ENCODE data around the gene CFAP299.

CFAP299 gene

DNA sequence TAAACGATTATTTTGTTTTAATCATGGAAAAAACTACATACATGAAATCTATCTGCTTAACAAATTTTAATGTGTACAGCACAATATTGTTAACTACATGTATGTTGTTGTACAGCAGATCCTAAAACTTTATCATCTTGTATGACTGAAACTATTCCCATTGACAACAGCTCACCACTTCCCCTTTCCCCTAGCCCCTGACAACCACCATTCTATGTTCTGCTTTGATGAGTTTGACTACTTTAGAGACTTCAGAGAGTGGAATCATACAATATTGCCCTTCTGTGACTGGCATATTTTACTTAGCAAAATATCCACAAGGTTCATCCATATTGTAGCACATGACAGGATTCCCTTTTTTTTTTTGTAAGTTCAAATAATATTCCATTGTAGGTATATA, 185.9 kb downstream of the CFAP299 start:
- DNase-seq (ENCODE audit: low spot score), result no peak

DNA sequence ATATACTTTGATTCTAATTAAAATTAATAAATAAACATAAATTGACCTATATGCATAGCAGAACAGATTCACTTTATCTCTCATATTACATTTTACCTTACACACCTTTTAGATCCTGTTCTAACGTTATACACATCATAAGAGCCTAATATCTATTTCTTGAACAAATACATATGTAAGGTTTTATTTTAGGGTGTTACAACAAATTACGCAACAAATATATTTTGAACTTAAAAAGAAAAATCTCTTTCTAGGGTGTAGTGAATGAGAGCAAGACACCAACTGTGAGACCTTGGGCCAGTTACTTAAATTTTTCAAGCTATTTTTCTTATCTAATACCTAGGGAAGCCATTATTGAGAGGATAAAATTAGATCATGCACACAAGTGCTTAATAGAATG, 191.2 kb downstream of the CFAP299 start:
- no peak for DNase-seq (ENCODE audit: low spot score)

DNA sequence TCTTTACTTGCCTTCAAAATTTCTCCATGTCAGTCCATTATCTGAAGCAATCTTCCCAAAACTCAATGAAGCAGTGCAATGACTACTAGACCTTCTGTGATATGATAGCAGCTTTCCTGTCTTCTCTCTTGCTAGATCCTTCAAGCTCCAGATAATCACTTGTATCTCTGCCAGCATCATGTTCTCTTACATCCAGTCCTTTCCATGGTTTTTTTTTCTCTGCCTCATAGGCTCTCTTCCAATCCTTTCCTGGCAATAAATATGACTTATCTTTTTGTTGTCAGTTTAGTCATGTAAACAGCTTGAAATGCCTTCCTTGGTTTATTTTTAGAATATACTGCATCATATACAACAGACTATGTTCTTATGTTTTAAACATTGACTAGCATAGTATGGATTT, 193.5 kb downstream of the CFAP299 start:
- no peak for DNase-seq (ENCODE audit: low spot score)

DNA sequence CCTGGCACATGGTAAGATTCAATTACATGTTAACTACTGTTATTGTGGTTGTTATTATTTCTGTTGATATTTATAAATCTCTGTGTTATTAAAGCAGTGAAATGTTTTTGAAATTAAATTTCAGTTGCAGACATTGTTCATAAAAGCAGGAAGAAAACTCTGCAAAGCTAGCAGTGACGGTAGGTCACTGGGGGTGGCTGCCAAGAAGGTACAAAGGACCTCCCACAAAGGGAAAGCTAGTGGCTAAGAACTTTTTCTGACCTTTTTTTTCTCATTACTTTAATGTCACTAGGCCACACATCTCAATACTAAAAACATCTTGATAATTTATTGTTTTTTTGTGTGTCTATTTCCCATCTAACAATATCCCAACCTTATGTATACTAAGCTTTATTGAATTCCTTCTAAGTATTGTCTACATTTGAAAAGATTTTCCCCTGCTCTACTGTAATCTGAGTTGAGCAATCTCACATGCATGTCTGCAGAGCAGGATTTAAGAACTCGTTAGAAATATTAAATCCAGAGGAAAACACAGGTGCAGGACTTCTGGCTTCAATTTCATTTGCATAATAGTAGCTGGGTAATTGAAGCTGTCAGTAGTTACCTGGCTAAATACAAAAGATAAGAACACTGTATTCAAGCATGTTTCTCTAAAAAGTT, 197.3 kb downstream of the CFAP299 start:
- DNase-seq (ENCODE audit: low spot score), result no peak

DNA sequence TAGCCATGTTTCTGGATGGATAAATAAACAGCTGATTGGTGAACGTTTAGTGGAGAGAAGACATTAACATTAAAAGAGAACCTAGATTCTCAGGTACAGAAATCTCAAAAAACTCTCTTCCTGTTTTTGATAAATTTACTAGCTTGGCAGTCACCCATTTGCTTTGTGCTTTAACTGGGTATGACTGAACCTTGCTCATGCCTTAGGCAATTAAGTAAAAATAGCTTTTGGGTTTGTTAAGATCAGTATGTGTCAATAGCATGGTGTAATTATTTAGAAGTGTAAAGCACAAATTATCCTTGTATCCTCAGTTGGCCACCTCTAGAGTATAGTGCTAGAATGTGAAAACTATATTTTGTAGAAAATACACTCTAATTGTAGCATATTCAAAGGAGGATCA, 200.0 kb downstream of the CFAP299 start:
- no peak for DNase-seq (ENCODE audit: low spot score)

DNA sequence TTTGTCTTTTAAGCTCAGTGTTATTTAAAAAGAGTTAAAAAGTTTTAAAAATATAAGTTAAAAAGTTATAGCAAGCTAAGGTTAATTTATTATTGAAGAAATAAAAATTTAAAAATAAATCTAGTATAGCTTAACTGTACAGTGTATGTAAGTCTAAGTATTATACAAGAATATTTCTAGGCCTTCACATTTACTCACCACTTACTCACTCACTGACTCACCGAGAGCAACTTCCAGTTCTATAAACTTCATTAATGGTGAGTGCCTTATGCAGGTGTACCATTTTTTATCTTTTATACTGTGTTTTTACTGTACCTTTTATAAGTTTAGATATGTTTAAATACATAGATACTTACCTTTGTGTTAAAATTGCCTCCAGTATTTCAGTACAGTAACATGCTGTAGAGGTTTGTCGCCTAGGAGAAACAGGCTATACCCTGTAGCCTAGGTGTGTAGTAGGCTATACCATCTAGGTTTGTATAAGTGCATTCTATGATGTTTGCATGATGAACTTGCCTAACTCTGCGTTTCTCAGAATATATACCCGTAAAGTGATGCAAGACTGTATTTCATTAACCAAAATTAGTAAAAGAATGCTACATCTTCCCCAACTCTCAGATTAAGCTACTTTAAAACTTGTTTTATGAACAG, 202.9 kb downstream of the CFAP299 start:
- DNase-seq (ENCODE audit: low spot score), result no peak

DNA sequence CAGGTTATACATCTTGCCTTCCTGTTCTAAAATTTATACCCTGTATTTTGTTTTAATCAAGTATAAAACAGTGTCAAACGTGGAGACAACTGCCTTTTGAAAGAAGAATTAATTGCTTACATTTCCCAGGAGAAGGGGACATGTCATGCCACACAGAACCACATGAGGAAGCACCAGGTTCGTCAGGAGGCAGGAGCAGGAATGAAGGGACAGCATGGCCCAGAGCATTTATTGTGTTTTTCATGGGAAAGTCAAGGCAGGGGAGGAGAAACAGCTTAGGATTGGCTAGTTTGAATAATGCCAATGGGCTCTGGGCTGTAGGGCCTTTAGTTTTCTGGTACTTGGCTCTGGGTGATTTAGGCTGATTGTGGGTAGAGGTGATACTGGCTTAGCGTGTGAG, 203.7 kb downstream of the CFAP299 start:
- DNase-seq (ENCODE audit: low spot score), result no peak

DNA sequence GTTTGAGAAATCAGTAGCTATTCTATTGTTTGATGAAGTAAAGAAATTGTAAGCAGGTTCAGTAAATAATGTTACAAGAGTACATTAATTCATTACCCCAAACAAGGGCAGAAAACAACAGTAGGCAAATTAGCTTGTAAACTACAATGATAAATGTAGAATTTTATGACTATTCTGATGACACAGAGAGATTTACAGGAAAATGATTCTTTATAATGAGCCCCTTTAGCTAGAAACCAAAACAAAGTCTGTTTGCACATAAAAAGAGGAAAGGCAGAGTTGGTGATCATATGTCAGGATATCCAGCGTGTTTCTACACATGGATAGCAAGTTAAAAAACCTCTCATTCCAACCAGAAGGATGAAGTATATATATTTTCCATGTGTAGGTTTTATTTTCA, 204.8 kb downstream of the CFAP299 start:
- no peak for DNase-seq (ENCODE audit: low spot score)

DNA sequence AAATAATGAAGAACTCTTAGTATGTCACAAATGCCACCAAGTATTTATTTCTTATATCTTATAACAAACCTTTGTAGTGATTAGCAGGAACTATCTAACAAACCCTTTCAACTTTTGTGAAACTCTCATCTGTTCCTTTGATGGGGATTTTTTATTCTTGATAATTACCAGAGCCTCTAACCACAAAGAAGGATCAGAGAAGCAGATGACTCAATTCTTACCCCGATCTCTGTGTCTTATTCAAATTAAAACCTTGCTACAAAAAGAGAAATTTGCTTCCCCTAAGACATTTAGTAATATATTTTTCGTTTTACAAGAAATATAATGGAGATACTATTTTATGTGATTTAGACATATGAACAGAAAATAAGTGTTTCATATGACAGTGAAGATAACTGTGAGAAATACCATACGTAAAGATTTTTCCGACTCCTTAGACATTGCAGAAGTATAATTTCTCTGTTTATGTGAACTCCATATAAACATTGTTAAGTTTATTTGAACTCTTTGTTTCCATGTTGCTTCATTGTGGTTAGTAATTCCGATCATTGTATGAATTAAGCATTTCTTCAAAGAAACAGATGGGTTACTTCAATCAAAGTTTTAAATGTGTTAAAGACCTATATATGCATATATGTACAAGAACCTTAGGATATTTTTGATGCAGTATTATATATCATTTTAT, 205.4 kb downstream of the CFAP299 start:
- no peak for DNase-seq (ENCODE audit: low spot score)

DNA sequence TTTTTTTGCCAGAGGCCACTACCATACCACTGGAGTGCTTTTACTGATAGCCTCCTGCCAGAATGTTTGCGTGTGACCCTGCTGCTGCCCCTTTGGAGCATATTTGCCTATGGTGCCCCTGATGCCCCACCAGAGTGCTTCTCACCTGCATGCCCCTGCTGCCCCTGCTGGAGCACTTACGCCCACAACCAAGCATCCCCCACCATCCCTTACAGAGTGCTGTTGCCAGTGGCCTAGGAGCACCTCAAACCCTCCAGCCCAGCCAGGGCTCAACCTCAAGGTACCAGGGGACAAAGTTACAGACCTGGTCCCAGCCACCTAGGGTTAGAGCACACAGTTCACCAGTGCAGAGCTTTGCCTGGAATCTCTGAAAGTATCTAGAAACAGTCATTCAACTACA, 207.2 kb downstream of the CFAP299 start:
- no peak for DNase-seq (ENCODE audit: low spot score)

DNA sequence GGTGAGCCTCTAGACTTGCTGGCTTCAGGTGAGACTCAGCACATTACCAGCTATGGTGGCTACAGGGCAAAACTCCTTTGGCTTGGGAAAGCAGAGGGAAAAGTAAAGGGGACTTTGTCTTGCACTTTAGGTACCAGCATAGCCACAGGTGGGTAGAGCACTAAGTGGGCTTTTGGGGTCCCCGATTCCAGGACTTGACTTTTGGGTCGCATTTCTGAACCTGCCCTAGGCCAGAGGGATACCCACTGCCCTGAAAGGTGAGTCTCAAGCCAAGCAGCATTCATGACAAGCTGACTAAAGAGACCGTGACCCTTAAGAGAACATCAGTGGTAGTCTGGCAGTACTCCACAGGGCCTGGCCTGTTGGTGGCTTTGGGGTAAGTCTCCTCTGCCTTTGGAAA, 224.8 kb downstream of the CFAP299 start:
- DNase-seq (ENCODE audit: low spot score), result no peak

DNA sequence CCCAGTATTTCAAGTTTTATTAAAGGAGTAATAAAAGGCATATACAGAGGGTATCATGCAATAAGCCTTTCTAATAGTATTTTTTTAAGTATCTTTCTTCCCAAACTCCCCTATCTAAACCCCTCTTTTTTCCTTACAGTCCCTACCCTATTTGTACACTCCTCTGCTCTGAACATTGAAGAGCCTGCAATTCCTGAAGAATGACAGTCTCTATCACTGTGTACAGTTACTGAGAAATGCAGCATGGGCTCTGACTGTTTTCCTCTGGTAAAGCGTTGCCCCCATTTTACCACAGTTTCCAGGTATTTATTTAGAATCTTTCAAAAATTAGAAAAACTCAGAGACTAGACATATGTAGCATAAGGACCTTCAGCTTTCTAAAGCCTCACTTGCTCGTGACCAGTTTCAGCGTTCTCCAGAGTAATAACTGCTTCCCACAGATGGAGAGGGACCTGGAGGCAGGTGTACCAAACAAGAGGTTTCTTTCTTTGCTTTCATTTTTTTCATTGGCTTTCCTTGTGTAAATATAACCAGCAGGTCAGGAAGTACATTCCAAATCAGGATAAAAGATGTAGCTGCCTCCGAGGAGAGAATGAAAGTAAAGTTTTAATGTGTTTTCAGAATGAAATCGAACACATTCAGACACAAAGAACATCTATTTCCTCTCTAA, 230.8 kb downstream of the CFAP299 start:
- no peak for DNase-seq (ENCODE audit: low spot score)

DNA sequence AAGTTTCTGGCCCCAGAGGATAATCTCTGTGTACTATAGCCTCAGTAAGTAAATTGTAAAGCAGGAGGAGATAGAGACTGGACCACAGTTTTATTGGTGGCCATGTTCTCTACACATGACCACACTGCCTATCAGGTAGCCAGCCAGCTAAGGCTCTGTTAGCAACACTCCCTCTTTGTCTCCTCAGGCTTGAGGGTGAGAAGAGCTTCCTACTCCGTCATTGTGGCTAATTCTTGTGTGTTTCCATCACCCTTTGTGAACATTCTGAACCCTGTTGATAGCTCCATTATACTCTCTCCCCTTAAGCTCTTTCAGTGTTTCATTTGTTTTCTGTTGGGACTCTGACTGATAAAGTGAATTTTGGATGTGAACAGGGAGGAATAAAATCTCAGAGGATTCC, 233.4 kb downstream of the CFAP299 start:
- no peak for DNase-seq (ENCODE audit: low spot score)

DNA sequence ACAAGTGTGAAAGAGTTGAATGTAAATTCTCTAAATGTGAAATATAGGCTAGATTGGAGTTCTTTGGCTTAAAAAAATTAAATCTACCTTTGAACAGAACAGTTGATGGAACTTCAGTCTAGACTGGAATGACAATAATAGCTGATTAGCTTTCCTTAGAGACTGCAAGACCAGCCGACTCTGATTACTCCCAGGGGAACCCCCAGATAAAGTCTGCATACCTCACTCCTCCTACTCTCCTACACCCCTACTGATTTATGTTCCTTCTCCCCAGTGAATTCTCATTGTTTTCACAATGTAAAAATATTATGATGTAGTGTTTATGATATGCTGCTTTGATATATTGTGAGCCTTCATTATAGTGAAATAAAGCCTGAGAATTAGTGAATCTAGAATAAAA, 241.3 kb downstream of the CFAP299 start:
- no peak for DNase-seq (ENCODE audit: low spot score)

DNA sequence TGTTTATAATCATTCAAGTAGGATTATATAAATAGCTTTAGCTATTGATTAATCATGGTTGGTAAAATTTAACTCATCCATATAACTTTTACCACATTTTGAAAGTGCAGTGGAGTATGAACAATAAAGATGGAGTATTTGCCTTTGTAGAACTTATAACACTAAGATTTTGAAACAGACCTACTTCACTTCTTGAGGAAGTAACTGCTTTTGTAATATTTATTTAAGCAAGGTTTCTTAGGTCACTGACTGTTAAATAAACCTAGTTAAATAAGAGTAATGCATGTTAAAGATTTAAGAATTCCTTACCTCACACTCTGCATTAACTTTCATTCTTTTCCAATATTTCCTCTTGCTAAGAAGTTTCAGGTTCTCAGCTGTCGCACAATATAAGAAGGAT, 242.5 kb downstream of the CFAP299 start:
- no peak for DNase-seq (ENCODE audit: low spot score)

DNA sequence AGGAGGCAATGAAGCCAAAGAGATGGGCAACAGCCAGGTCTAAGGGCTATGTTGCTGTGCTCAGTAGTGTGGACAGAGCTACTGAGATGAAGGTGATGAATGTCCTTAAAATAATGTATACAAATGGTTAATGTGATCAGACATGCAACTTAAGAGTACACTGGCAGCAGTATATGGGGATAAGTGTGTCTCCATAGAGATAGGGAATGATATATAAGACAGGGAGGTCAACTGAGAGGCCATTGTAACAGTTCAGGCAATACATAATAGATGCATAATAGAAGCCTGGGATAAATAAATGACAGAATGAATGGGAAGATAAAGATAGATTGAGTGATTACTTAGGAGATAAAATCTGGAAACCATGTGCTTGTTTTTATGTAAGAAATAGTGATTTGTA, 250.0 kb downstream of the CFAP299 start:
- DNase-seq (ENCODE audit: low spot score), result no peak

DNA sequence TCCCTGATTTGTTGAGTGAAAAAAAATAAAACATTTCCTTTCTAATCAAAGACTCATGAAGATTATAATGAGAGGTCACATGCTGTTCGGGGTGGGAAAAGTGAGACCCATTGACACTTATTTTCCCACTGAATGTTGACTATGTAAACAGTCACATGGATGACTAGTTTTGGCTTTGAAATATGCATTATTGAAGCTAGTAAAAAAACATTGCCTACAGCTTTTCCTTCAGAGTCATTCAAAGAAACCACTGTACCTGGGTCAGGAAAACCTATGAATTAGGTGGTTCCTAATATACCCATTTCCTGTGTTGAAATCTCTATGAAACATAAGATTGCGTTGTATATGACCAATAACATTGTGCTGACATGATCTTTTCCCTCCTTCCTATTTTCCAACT, 251.2 kb downstream of the CFAP299 start:
- no peak for DNase-seq (ENCODE audit: low spot score)

DNA sequence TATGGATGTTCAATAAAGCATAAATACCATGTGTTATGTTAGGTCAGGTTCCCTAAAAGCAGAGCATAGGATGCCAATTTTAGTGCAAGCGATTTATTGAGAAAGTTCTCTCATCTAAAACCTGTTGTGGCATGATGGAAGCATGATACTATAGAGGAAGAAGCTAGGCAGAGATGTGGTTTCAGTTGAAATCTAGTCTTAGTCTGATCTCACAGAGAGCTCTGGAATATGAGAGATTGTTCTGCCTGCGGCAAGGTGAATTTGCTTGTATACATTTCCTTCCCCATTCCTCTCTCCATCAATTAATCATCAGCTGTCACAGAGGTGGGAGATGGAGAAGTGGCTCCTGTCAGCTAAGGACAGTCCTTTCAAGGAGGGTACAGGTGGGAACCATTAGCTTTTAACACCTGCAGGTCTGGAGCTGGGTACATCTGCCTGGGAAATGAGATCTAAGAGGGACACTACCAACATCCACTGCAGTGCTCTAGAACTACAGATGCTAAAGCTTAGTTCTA, 252.4 kb downstream of the CFAP299 start:
- DNase-seq (ENCODE audit: low spot score), result no peak

DNA sequence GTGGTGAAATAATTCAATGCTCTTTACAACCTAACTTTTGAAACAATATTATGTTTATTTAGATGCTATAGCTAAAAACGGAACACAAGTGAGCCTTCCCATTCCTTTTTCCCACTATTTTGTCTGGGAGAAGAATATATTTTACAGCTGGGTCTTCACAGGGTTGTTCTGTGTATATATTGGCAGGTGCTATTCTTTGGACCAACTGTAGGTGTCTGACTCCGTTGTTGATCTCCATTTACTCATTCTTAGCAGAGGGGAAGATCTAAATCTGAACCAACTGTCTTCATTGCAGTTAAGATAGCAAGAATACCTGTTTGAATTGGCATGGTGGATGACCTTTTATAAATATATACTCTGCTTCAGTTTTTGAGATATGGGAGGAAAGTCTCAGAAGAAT, 257.4 kb downstream of the CFAP299 start:
- DNase-seq (ENCODE audit: low spot score), result no peak

DNA sequence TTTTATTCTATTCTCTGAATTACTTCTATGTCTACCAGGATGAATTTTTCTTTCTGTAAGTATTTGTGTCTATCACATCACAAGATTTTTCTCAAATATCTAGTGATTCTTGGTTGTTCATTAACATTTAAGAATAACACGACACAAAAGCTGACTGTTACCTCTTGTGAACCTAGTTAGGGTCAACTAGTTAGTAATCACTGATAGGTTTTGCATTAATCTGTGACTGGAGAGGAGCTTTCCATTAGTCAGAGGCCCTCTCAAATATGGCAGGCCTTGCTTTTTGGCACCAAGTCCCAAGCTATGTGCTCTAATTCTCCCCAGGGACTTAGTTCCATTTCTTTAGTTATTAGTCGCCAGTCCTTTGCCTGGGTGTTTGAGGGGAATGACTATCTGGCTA, 259.2 kb downstream of the CFAP299 start:
- no peak for DNase-seq (ENCODE audit: low spot score)

DNA sequence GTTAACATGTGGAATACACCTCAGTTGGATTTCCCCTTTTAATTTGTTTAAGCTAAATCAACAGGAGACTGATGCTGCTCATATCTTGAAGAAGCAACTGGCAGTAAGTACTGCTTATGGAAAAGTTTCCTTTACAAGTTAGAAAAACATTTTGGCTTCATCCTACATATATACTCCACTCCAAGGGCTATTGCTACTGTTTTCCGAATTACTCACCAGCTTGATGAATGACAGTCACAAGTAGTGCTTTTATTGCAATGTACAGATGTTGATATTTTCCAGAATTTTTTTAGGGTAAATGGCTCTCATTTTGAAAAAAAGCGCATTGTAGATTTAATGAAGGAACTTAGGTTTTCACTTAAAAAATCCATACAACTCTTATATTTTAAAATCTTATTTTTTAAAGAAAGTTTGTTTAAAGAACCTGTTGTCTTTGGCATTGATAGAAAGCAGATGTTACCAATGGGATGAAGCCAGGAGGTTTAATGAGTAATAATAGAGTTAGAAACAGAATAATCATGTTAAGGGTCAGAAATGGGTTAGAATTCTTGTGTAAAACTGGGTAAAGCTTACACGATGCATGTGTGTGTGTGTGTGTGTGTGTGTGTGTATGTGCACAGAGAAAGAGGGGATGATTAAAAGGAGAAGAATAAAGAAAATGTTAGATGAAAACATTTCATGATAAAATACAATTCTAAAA, 272.9 kb downstream of the CFAP299 start:
- no peak for DNase-seq (ENCODE audit: low spot score)

DNA sequence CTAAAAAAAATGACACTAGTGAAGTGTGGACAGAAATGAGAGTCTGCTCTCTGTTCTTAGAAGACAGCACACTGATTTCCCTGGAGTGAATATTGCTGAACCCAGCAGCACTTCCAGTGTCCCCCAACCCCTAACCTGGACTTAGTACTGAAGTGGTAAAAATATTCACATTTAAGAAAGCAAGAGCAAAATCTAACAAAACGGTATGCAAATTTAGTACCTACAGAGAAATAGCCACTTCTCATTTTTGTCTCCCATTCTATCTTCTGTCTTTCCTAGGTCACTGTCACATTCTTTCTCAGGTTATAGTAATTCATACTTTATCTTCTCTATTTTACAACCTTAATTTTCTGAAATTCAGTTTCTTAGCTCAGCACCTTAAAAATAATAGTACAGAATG, 274.7 kb downstream of the CFAP299 start:
- DNase-seq (ENCODE audit: low spot score), result no peak
